ENCODE results near the gene ARGFX. TPM values are rescaled to one million over a fixed set of nuclear protein-coding genes. Genes with fewer than 3 reads are reported as not detected.

Gene ARGFX
- total and polyA plus RNA-seq, 2 of the 13 experiments (the other 11 are each of a cell fraction or from before 2014, with no cell fraction given) = not detected

DNA sequence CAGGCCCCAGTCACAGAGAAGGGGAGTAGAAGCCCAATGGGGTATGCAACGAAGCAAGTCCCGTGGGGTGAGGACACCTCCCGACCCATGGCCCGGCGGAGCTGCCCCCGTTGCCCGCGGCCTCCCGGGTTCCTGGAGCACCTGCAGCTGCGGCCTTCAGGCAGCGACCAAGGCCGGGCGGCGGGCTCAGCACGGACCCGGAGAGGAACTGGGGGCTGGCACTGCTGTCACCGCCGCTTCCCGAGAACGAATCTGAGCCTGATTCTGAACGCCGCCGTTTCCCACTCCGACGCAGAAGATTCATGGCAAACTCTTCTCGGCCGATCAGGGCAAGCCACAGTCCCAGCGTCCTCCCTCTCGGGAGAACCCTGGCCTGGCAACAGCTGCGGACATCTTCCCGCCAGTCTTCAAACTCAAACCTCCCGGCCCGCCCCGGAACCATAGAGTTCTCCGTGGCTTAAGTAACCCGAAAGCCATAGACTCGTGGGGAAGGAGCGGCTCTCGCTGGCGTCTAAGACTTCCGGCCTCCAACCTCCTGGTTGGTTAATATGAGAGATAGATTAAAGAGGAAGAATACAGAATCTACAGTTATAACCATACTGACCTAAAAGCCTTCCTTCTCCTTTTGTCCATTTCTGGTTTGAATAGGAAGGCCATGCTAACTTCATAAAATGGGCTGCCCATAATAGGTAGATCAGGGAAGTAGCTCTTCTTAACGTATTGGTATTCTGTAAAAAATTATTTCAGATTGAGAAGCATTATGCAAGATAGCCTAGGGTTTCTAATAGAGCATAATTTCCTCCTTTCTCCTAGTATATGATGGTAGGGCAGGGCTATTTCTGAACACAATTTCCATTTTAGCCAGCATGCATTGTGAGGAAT is 21.9 kb upstream of the ARGFX start, which contains the start of gene POLQ (continued):
- TF ChIP-seq, protein P1, sequence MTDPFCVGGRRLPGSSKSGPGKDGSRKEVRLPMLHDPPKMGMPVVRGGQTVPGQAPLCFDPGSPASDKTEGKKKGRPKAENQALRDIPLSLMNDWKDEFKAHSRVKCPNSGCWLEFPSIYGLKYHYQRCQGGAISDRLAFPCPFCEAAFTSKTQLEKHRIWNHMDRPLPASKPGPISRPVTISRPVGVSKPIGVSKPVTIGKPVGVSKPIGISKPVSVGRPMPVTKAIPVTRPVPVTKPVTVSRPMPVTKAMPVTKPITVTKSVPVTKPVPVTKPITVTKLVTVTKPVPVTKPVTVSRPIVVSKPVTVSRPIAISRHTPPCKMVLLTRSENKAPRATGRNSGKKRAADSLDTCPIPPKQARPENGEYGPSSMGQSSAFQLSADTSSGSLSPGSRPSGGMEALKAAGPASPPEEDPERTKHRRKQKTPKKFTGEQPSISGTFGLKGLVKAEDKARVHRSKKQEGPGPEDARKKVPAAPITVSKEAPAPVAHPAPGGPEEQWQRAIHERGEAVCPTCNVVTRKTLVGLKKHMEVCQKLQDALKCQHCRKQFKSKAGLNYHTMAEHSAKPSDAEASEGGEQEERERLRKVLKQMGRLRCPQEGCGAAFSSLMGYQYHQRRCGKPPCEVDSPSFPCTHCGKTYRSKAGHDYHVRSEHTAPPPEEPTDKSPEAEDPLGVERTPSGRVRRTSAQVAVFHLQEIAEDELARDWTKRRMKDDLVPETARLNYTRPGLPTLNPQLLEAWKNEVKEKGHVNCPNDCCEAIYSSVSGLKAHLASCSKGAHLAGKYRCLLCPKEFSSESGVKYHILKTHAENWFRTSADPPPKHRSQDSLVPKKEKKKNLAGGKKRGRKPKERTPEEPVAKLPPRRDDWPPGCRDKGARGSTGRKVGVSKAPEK (CRISPR knock-in tag; IDR thresholded peaks at IDR 0.05; ENCODE audit: borderline replicate concordance) = no peak
- TF ChIP-seq REL (CRISPR knock-in tag; conservative IDR thresholded peaks at IDR 0.05) (no peak), EEA1 (CRISPR knock-in tag; IDR thresholded peaks at IDR 0.05; ENCODE audit: borderline replicate concordance) (no peak), CEBPB (IDR thresholded peaks at IDR 0.05; ENCODE audit: borderline replicate concordance, low read depth, low read length) (no peak), FOXO4 (CRISPR knock-in tag; conservative IDR thresholded peaks at IDR 0.05) (0 out of 2 replicates have a peak, but pooled peaks have one; percentile 87), IKZF4 (CRISPR knock-in tag; IDR thresholded peaks at IDR 0.05; ENCODE audit: borderline replicate concordance, low read depth, not compliant biosample characterization) (no peak), TEAD3 (CRISPR knock-in tag; optimal IDR thresholded peaks at IDR 0.05; ENCODE audit: borderline replicate concordance) (no peak), FIP1L1 (IDR thresholded peaks at IDR 0.05; ENCODE audit: borderline replicate concordance, insufficient read depth, low read depth, low read length) (no peak), ZNF407 (CRISPR knock-in tag; IDR thresholded peaks at IDR 0.05; ENCODE audit: not compliant biosample characterization) (no peak), E2F1 (CRISPR knock-in tag; IDR thresholded peaks at IDR 0.05) (peak; percentile 90), ZNF589 (CRISPR knock-in tag; conservative IDR thresholded peaks at IDR 0.05) (no peak), ZNF224 (CRISPR knock-in tag; IDR thresholded peaks at IDR 0.05) (no peak), NFYB (CRISPR knock-in tag; IDR thresholded peaks at IDR 0.05) (no peak; the same call in 1 of the 2 replicates)

Measured in HepG2 (cell line).